ENCODE results near the gene PI4KA.
"Not testable (repeated sequence)": the region's sequence is repeated elsewhere in the genome, so short reads cannot be mapped to it uniquely, and the experiment has no call there.

PI4KA gene

GRCh38 chr22:20662524-20663036 lies 196.0 kb downstream of the PI4KA start:
- not testable (repeated sequence) for DNase-seq

GRCh38 chr22:20661473-20661872 lies 197.1 kb downstream of the PI4KA start:
- DNase-seq: no peak

- DNase-seq: no peak
These were observed 198.1 kb downstream of the PI4KA start for GRCh38 chr22:20660441-20661054.

GRCh38 chr22:20659920-20660319 lies 198.7 kb downstream of the PI4KA start:
- no peak for DNase-seq

- no peak for DNase-seq
These were observed 199.4 kb downstream of the PI4KA start for GRCh38 chr22:20659258-20659657.

GRCh38 chr22:20658433-20659222 lies 200.0 kb downstream of the PI4KA start:
- no peak for DNase-seq

GRCh38 chr22:20657963-20658362 lies 200.6 kb downstream of the PI4KA start:
- DNase-seq: no peak
